Activated gamma-delta T cell treated with Interleukin-2 at 50 U/mL for 16 hours (primary cell): Measurements from ENCODE around the gene JARID2.

ENCODE experiments used
- DNase-seq: peaks from one replicate; pipeline ENCODE4 v3.0.0-alpha.2; 2020

JARID2 gene

GRCh38 chr6:15513801-15514711 lies 268.2 kb downstream of the JARID2 start:
- no peak for DNase-seq

- DNase-seq = no peak
These were observed 269.4 kb downstream of the JARID2 start for GRCh38 chr6:15515226-15515625.

GRCh38 chr6:15515660-15516375 lies 269.9 kb downstream of the JARID2 start:
- no peak for DNase-seq

- DNase-seq = no peak
These were observed 270.5 kb downstream of the JARID2 start for GRCh38 chr6:15516378-15516777.

GRCh38 chr6:15516923-15517560 lies 271.2 kb downstream of the JARID2 start:
- no peak for DNase-seq

- DNase-seq = no peak
These were observed 271.7 kb downstream of the JARID2 start for GRCh38 chr6:15517600-15517999.

- DNase-seq = no peak
These were observed 272.2 kb downstream of the JARID2 start for GRCh38 chr6:15518057-15518456.

GRCh38 chr6:15518878-15519277 lies 273.0 kb downstream of the JARID2 start:
- no peak for DNase-seq

GRCh38 chr6:15519681-15520080 lies 273.8 kb downstream of the JARID2 start:
- no peak for DNase-seq

- no peak for DNase-seq
These were observed 274.8 kb downstream of the JARID2 start for GRCh38 chr6:15520626-15521203.

- DNase-seq = no peak
These were observed 275.7 kb downstream of the JARID2 start for GRCh38 chr6:15521582-15521981.

GRCh38 chr6:15522026-15522425 lies 276.2 kb downstream of the JARID2 start:
- no peak for DNase-seq

GRCh38 chr6:15522427-15522826 lies 276.6 kb downstream of the JARID2 start:
- DNase-seq = no peak

GRCh38 chr6:15522856-15523529 lies 277.1 kb downstream of the JARID2 start:
- DNase-seq = no peak

GRCh38 chr6:15523679-15524630 lies 278.1 kb downstream of the JARID2 start:
- no peak for DNase-seq

GRCh38 chr6:15524861-15525401 lies 279.1 kb downstream of the JARID2 start:
- DNase-seq = no peak

- DNase-seq = no peak
These were observed 280.4 kb downstream of the JARID2 start for GRCh38 chr6:15526212-15526701.

- DNase-seq = no peak
These were observed 282.2 kb downstream of the JARID2 start for GRCh38 chr6:15527838-15528617.

- DNase-seq = no peak
These were observed 283.0 kb downstream of the JARID2 start for GRCh38 chr6:15528870-15529269.

- DNase-seq = no peak
These were observed 284.5 kb downstream of the JARID2 start for GRCh38 chr6:15530411-15530810.
